SH-SY5Y (cell line): Measurements from ENCODE around the gene LGALS12.

ENCODE experiments used
- GATA2 ChIP-seq: IDR thresholded peaks from 2 replicates; pipeline ENCODE4 v1.6.1; 2011; ENCODE audit warnings: mild to moderate bottlenecking, low read depth, low read length
- GATA3 ChIP-seq: IDR thresholded peaks from 2 replicates; pipeline ENCODE4 v1.6.1; 2011; ENCODE audit warnings: low read depth, mild to moderate bottlenecking, low read length, moderate library complexity

LGALS12 gene

GRCh38 chr11:63537293-63538101, 31.6 kb downstream of the LGALS12 start:
- TF ChIP-seq GATA3, result no peak
- TF ChIP-seq GATA2, result no peak

GRCh38 chr11:63543711-63544110, 37.8 kb downstream of the LGALS12 start:
- no peak for TF ChIP-seq GATA2
- TF ChIP-seq GATA3, result no peak

GRCh38 chr11:63547061-63547460, 41.2 kb downstream of the LGALS12 start:
- TF ChIP-seq GATA2 (no peak), GATA3 (no peak)

- no peak for TF ChIP-seq GATA3
- no peak for TF ChIP-seq GATA2
Observed at GRCh38 chr11:63548178-63548577, 42.3 kb downstream of the LGALS12 start.

- TF ChIP-seq GATA2 (no peak), GATA3 (no peak)
Observed at GRCh38 chr11:63549411-63549810, 43.5 kb downstream of the LGALS12 start.

GRCh38 chr11:63551091-63551888, 45.4 kb downstream of the LGALS12 start:
- TF ChIP-seq GATA2, result no peak
- no peak for TF ChIP-seq GATA3

GRCh38 chr11:63551889-63552266, 46.0 kb downstream of the LGALS12 start:
- no peak for TF ChIP-seq GATA2
- no peak for TF ChIP-seq GATA3

GRCh38 chr11:63552921-63553320, 47.0 kb downstream of the LGALS12 start:
- TF ChIP-seq GATA3 (no peak), GATA2 (no peak)

GRCh38 chr11:63553759-63554158, 47.9 kb downstream of the LGALS12 start:
- TF ChIP-seq GATA2 (no peak), GATA3 (no peak)

- TF ChIP-seq GATA3 (no peak), GATA2 (no peak)
Observed at GRCh38 chr11:63554877-63555223, 49.0 kb downstream of the LGALS12 start.

GRCh38 chr11:63556404-63557013, 50.6 kb downstream of the LGALS12 start:
- TF ChIP-seq GATA3, result no peak
- no peak for TF ChIP-seq GATA2

GRCh38 chr11:63557570-63557969, 51.7 kb downstream of the LGALS12 start:
- TF ChIP-seq GATA2, result no peak
- no peak for TF ChIP-seq GATA3

- TF ChIP-seq GATA2 (no peak), GATA3 (no peak)
Observed at GRCh38 chr11:63558459-63559157, 52.7 kb downstream of the LGALS12 start.
